Panc1 (cell line): Measurements from ENCODE around the gene SCG5. TPM values are rescaled to one million over a fixed set of nuclear protein-coding genes. Genes with fewer than 3 reads are reported as not detected.

Source experiments
- ATAC-seq: fragments of 200-7000 bp; cut with Tn5 transposase; 2 replicates; pipeline ENCODE4 v1.9.1; 2020; ENCODE audit warnings: mild to moderate bottlenecking, moderate library complexity
- BruUV-seq: library from RNA; stranded (reverse); fragments of 400-500 nt; replicated peaks from 2 replicates; lab custom pipeline; 2021; lab: Mats Ljungman, UMichigan
- CTCF ChIA-PET: fragments of 300-600 bp; sonication (Branson Sonifier 250); formaldehyde crosslinking; loops from one replicate; lab custom pipeline; 2022; ENCODE audit warnings: antibody characterized with exemption; lab: Charles Lee
- POLR2A ChIA-PET: fragments of 300-600 bp; sonication (Branson Sonifier 250); formaldehyde crosslinking; loops from one replicate; lab custom pipeline; 2022; ENCODE audit warnings: antibody characterized with exemption; lab: Charles Lee
- DNase-seq: peaks from one replicate; pipeline ENCODE4 v3.0.0-alpha.2; 2010; ENCODE audit warnings: low read depth, low spot score
- H3K27ac ChIP-seq: 2 replicates; pipeline ENCODE4 v1.5.1; 2011; ENCODE audit warnings: mild to moderate bottlenecking, low read length, inconsistent platforms
- H3K27me3 ChIP-seq: fragments of 200-500 bp; sonication (Bioruptor generic); 2 replicates; pipeline ENCODE4 v1.6.0; 2014; ENCODE audit warnings: low read length, inconsistent platforms; ENCODE audit not compliant: control insufficient read depth, insufficient read depth
- H3K36me3 ChIP-seq: fragments of 200-500 bp; sonication (Bioruptor generic); 2 replicates; pipeline ENCODE4 v1.5.1; 2014; ENCODE audit warnings: inconsistent platforms, mild to moderate bottlenecking, low read length, moderate library complexity; ENCODE audit not compliant: control insufficient read depth, insufficient read depth
- H3K4me1 ChIP-seq: 2 replicates; pipeline ENCODE4 v1.5.1; 2011; ENCODE audit warnings: inconsistent platforms, mild to moderate bottlenecking, low read length, moderate library complexity; ENCODE audit not compliant: control insufficient read depth, insufficient read depth
- H3K4me3 ChIP-seq, 2 experiments: 2 replicates each; pipeline ENCODE4 v1.5.1; 2011 to 2012; ENCODE audit warnings: low read depth in 2 of 2, low read length in 2 of 2, mild to moderate bottlenecking in 2 of 2, inconsistent platforms in 1 of 2, moderate library complexity in 1 of 2
- H3K9me3 ChIP-seq: fragments of 200-500 bp; sonication (Bioruptor generic); 2 replicates; pipeline ENCODE4 v1.5.1; 2014; ENCODE audit warnings: low read depth, mild to moderate bottlenecking, inconsistent platforms, low read length, moderate library complexity; ENCODE audit not compliant: control insufficient read depth, insufficient read depth
- CTCF ChIP-seq: fragments of 450-650 bp; IDR thresholded peaks from 2 replicates; pipeline ENCODE4 v1.5.1; 2017; ENCODE audit warnings: mild to moderate bottlenecking
- POLR2AphosphoS5 ChIP-seq: IDR thresholded peaks from 2 replicates; pipeline ENCODE4 v1.6.1; 2012; ENCODE audit warnings: mild to moderate bottlenecking, low read depth, low read length, moderate library complexity
- SIN3A ChIP-seq: IDR thresholded peaks from 2 replicates; pipeline ENCODE4 v1.6.1; 2012; ENCODE audit warnings: low read depth, mild to moderate bottlenecking, low read length, moderate library complexity, borderline replicate concordance; ENCODE audit not compliant: insufficient read depth
- TCF7L2 ChIP-seq: IDR thresholded peaks from 2 replicates; pipeline ENCODE4 v1.6.1; 2011; ENCODE audit warnings: mild to moderate bottlenecking, low read depth, low read length, inconsistent platforms
- in situ Hi-C: cut with HindIII; loops from 2 replicates; pipeline ENCODE4 v1.10.0; 2016; ENCODE audit warnings: low sequenced_read_pairs, low pct_unique_long_range_greater_than_20kb
- intact Hi-C: fragments of 100-400 bp; cut with micrococcal nuclease; formaldehyde crosslinking; loops from one replicate; pipeline ENCODE4 v1.10.0; 2022; ENCODE audit not compliant: unreplicated experiment
- total RNA-seq: library from RNA; stranded (reverse); gene quantifications from one replicate; pipeline ENCODE4 v1.2.1, GENCODE V29; 2021; ENCODE audit not compliant: unreplicated experiment
- TF ChIP-seq, protein P1 (sequence below), 2 experiments: IDR thresholded peaks; 2 replicates each; pipeline ENCODE4 v1.6.1; 2011 to 2012; ENCODE audit warnings: low read depth in 2 of 2, control low read depth in 1 of 2, low read length in 1 of 2, mild to moderate bottlenecking in 1 of 2, moderate library complexity in 1 of 2; ENCODE audit not compliant: insufficient read depth in 1 of 2

Gene SCG5
- total RNA-seq, 1 experiment from 2014 or later: 0.67 TPM

DNA sequence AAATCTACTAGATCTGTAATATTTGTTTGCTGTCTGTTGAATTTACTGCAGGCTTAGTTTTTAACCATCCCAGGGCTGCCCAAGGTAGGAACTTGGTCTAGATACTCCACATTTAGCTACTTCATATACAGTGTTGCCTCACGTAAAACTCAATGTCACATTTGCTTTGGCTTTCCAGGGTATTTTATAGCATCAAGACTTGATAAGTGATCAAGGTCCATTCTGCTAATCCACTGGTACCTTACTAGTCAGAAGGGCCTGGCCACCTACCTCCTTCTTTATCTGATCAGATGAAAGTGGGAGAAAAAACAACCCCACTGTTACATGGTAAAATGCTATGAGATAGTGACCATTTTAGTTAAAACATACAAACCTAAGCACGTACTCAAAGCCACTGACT is 50.8 kb downstream of the SCG5 start:
- no peaks in the 10 kb centered on the region for H3K27me3 ChIP-seq
- no peak for DNase-seq
- ChIA-PET POLR2A (no interaction called here), CTCF (no interaction called here)
- in situ Hi-C loops (no loop called here), intact Hi-C loops (no loop called here)
- no peak for TF ChIP-seq CTCF
- TF ChIP-seq, protein P1, sequence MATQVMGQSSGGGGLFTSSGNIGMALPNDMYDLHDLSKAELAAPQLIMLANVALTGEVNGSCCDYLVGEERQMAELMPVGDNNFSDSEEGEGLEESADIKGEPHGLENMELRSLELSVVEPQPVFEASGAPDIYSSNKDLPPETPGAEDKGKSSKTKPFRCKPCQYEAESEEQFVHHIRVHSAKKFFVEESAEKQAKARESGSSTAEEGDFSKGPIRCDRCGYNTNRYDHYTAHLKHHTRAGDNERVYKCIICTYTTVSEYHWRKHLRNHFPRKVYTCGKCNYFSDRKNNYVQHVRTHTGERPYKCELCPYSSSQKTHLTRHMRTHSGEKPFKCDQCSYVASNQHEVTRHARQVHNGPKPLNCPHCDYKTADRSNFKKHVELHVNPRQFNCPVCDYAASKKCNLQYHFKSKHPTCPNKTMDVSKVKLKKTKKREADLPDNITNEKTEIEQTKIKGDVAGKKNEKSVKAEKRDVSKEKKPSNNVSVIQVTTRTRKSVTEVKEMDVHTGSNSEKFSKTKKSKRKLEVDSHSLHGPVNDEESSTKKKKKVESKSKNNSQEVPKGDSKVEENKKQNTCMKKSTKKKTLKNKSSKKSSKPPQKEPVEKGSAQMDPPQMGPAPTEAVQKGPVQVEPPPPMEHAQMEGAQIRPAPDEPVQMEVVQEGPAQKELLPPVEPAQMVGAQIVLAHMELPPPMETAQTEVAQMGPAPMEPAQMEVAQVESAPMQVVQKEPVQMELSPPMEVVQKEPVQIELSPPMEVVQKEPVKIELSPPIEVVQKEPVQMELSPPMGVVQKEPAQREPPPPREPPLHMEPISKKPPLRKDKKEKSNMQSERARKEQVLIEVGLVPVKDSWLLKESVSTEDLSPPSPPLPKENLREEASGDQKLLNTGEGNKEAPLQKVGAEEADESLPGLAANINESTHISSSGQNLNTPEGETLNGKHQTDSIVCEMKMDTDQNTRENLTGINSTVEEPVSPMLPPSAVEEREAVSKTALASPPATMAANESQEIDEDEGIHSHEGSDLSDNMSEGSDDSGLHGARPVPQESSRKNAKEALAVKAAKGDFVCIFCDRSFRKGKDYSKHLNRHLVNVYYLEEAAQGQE (IDR thresholded peaks at IDR 0.05; ENCODE audit: insufficient read depth in 1 of 2, low read depth in 2 of 2, low read length in 1 of 2): no peak
- TF ChIP-seq SIN3A: no peak
- TF ChIP-seq POLR2AphosphoS5: no peak
- TF ChIP-seq TCF7L2: no peak
- H3K4me3 ChIP-seq: no peak overlapping the region
- H3K36me3 ChIP-seq: no peaks in the 10 kb centered on the region
- H3K27ac ChIP-seq: no peak overlapping the region
- no TSS peak for BruUV-seq
- H3K4me1 ChIP-seq: no peaks in the 10 kb centered on the region
- ATAC-seq: no peak
- no peaks in the 10 kb centered on the region for H3K9me3 ChIP-seq

DNA sequence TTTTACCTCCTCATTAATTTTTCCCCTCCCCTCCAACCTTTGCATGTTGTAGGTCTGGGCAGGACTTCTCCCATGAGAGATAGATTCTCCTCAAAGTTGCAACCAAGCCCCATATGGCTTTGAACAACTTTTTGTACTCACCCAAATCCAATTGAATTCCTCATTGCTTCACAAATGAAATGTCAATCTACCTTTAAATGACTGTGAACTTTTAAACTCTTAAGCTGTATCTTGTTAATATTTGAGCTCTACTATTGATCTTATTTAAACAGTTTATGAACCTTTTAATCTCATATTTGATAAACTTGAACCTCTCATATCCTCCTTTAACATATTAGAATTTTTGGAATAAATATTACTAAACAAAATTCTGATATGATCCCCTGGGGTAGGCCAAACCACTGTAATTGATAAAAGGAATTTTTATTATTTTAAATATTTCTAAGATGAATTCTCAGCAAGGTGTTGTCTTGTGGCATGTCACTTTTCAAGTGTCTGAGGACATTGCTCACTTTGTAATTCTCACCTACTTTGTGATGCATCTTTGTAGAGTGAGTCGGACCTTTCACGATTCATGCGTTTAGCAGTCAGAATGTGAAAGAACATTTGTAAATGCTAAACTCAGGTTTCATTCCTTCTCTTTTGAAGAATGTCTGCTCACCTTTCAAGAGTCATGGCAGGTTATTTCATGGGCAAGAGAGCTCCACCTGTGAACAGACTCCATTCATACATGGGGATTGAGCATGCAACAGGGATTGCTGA is 52.9 kb downstream of the SCG5 start:
- Histone ChIP-seq H3K9me3 (no peaks in the 10 kb centered on the region), H3K27me3 (no peaks in the 10 kb centered on the region), H3K36me3 (no peaks in the 10 kb centered on the region), H3K4me3 (no peak overlapping the region), H3K27ac (no peak overlapping the region), H3K4me1 (no peaks in the 10 kb centered on the region)
- POLR2A ChIA-PET: interaction anchor here (0.5 kb wide), 1 partner anchor 124 kb away, joined by 5 read pairs; no protein-coding TSS in a partner anchor
- in situ Hi-C loops: no loop called here
- DNase-seq (no peak), ATAC-seq (no peak)
- intact Hi-C loops: no loop called here
- CTCF ChIA-PET: interaction anchor here (0.6 kb wide), 1 partner anchor 18 kb away, joined by 3 read pairs; no protein-coding TSS in a partner anchor
- TF ChIP-seq, protein P1 (IDR thresholded peaks at IDR 0.05; ENCODE audit: insufficient read depth in 1 of 2, low read depth in 2 of 2, low read length in 1 of 2): no peak
- TF ChIP-seq CTCF (no peak), SIN3A (no peak), TCF7L2 (no peak), POLR2AphosphoS5 (no peak)
- BruUV-seq: no TSS peak
